ENCODE results near the gene SPNS2.
"Not testable (repeated sequence)": the region's sequence is repeated elsewhere in the genome, so short reads cannot be mapped to it uniquely, and the experiment has no call there.

Gene SPNS2

GRCh38 chr17:4574448-4575045, 75.9 kb downstream of the SPNS2 start:
- no peak for TF ChIP-seq CTCF (IDR thresholded peaks at IDR 0.05; ENCODE audit: borderline replicate concordance, control extremely low read depth, extremely low read depth, insufficient read depth, missing control alignments)
- in situ Hi-C loops (cut with MboI; ENCODE audit: low sequenced_read_pairs, unreplicated experiment), result no loop called here
- DNase-seq (ENCODE audit: low spot score), result no peak

GRCh38 chr17:4576161-4576558, 77.5 kb downstream of the SPNS2 start:
- in situ Hi-C loops (cut with MboI; ENCODE audit: low sequenced_read_pairs, unreplicated experiment), result no loop called here
- DNase-seq (ENCODE audit: low spot score), result no peak
- TF ChIP-seq CTCF (IDR thresholded peaks at IDR 0.05; ENCODE audit: borderline replicate concordance, control extremely low read depth, extremely low read depth, insufficient read depth, missing control alignments), result no peak

GRCh38 chr17:4576729-4577322, 78.1 kb downstream of the SPNS2 start:
- DNase-seq (ENCODE audit: low spot score), result no peak
- in situ Hi-C loops (cut with MboI; ENCODE audit: low sequenced_read_pairs, unreplicated experiment), result no loop called here
- TF ChIP-seq CTCF (IDR thresholded peaks at IDR 0.05; ENCODE audit: borderline replicate concordance, control extremely low read depth, extremely low read depth, insufficient read depth, missing control alignments), result no peak

- no peak for TF ChIP-seq CTCF (IDR thresholded peaks at IDR 0.05; ENCODE audit: borderline replicate concordance, control extremely low read depth, extremely low read depth, insufficient read depth, missing control alignments)
- no peak for DNase-seq (ENCODE audit: low spot score)
- in situ Hi-C loops (cut with MboI; ENCODE audit: low sequenced_read_pairs, unreplicated experiment), result no loop called here
Observed at GRCh38 chr17:4577386-4577993, 78.8 kb downstream of the SPNS2 start.

- not testable (repeated sequence) for DNase-seq (ENCODE audit: low spot score)
Observed at GRCh38 chr17:4578349-4578748, 79.7 kb downstream of the SPNS2 start.

GRCh38 chr17:4579678-4580077, 81.0 kb downstream of the SPNS2 start:
- no peak for DNase-seq (ENCODE audit: low spot score)
- in situ Hi-C loops (cut with MboI; ENCODE audit: low sequenced_read_pairs, unreplicated experiment), result no loop called here
- TF ChIP-seq CTCF (IDR thresholded peaks at IDR 0.05; ENCODE audit: borderline replicate concordance, control extremely low read depth, extremely low read depth, insufficient read depth, missing control alignments), result no peak

More at GRCh38 chr17:4578349-4578748, 79.7 kb downstream of the SPNS2 start:
- in situ Hi-C loops (cut with MboI; ENCODE audit: low sequenced_read_pairs, unreplicated experiment), result not testable (repeated sequence)

GRCh38 chr17:4580291-4580690, 81.6 kb downstream of the SPNS2 start:
- no peak for DNase-seq (ENCODE audit: low spot score)
- no peak for TF ChIP-seq CTCF (IDR thresholded peaks at IDR 0.05; ENCODE audit: borderline replicate concordance, control extremely low read depth, extremely low read depth, insufficient read depth, missing control alignments)
- in situ Hi-C loops (cut with MboI; ENCODE audit: low sequenced_read_pairs, unreplicated experiment), result no loop called here
